Neural crest cell (in vitro differentiated cells): Measurements from ENCODE around the gene SLC27A5. TPM values are rescaled to one million over a fixed set of nuclear protein-coding genes. Genes with fewer than 3 reads are reported as not detected.

ENCODE experiments used
- DNase-seq: peaks from one replicate; pipeline ENCODE4 v3.0.0; 2021; ENCODE audit warnings: low read depth, mixed read lengths, low spot score
- H3K27ac Mint-ChIP-seq: one replicate; pipeline ENCODE4 v1.8.0; 2021; ENCODE audit warnings: mild to moderate bottlenecking, mixed read lengths; ENCODE audit not compliant: unreplicated experiment
- H3K27me3 Mint-ChIP-seq: 2 replicates; pipeline ENCODE4 v1.8.0; 2021; ENCODE audit warnings: low read depth, mild to moderate bottlenecking, mixed read lengths
- H3K36me3 Mint-ChIP-seq: 2 replicates; pipeline ENCODE4 v1.8.0; 2021; ENCODE audit warnings: low read depth, mild to moderate bottlenecking, mixed read lengths
- H3K4me1 Mint-ChIP-seq: 2 replicates; pipeline ENCODE4 v1.8.0; 2021; ENCODE audit warnings: mixed read lengths
- H3K4me3 Mint-ChIP-seq: one replicate; pipeline ENCODE4 v1.8.0; 2021; ENCODE audit warnings: mild to moderate bottlenecking, mixed read lengths
- H3K9me3 Mint-ChIP-seq: 2 replicates; pipeline ENCODE4 v1.8.0; 2021; ENCODE audit warnings: mixed read lengths
- CTCF ChIP-seq: fragments of 200-600 bp; sonication (generic); conservative IDR thresholded peaks from 2 replicates; pipeline ENCODE4 v1.5.0; 2021; ENCODE audit warnings: antibody characterized with exemption, mild to moderate bottlenecking
- total RNA-seq: library from RNA; stranded (reverse); gene quantifications from 2 replicates; pipeline ENCODE4 v1.2.1, GENCODE V29; 2021

SLC27A5 gene
- total RNA-seq, 1 donor from 2014 or later: 17.5 TPM

GRCh38 chr19:58558623-58559274 is 47.0 kb upstream of the SLC27A5 start:
- Mint-ChIP-seq H3K4me1 (peaks cover 58% of the 10 kb centered on the region), H3K27me3 (peaks cover 24% of the 10 kb centered on the region), H3K27ac (peak overlapping the region; percentile 99), H3K36me3 (peaks cover 25% of the 10 kb centered on the region), H3K9me3 (no peaks in the 10 kb centered on the region), H3K4me3 (peak overlapping the region; percentile 96)
- peak; percentile 100 for DNase-seq
- TF ChIP-seq CTCF: no peak

- Mint-ChIP-seq H3K4me3 (peak within 1 kb of the TSS; percentile 96), H3K27ac (peak within 1 kb of the TSS; percentile 99), H3K4me1 (peaks cover 59% of the 10 kb centered on the region), H3K27me3 (peaks cover 27% of the 10 kb centered on the region), H3K36me3 (peaks cover 25% of the 10 kb centered on the region), H3K9me3 (no peaks in the 10 kb centered on the region)
- DNase-seq: peak; percentile 57
- no peak for TF ChIP-seq CTCF
Measured at GRCh38 chr19:58558066-58558622, 46.4 kb upstream of the SLC27A5 start, which contains the start of gene UBE2M. UBE2M (minus strand) TSS chr19:58558611; CDS start chr19:58558381, 230 bp downstream.

GRCh38 chr19:58557221-58558065 is 45.7 kb upstream of the SLC27A5 start:
- peak overlapping the region; percentile 94 for H3K27ac Mint-ChIP-seq
- H3K36me3 Mint-ChIP-seq: peaks cover 29% of the 10 kb centered on the region
- H3K4me3 Mint-ChIP-seq: peak overlapping the region; percentile 94
- no peaks in the 10 kb centered on the region for H3K9me3 Mint-ChIP-seq
- H3K4me1 Mint-ChIP-seq: peaks cover 64% of the 10 kb centered on the region
- peaks cover 31% of the 10 kb centered on the region for H3K27me3 Mint-ChIP-seq
- no peak for DNase-seq
- TF ChIP-seq CTCF: no peak

- DNase-seq: no peak
- peaks cover 31% of the 10 kb centered on the region for H3K27me3 Mint-ChIP-seq
- peaks cover 34% of the 10 kb centered on the region for H3K36me3 Mint-ChIP-seq
- peak overlapping the region; percentile 87 for H3K27ac Mint-ChIP-seq
- H3K4me1 Mint-ChIP-seq: peaks cover 70% of the 10 kb centered on the region
- H3K9me3 Mint-ChIP-seq: no peaks in the 10 kb centered on the region
- H3K4me3 Mint-ChIP-seq: peak overlapping the region; percentile 94
- TF ChIP-seq CTCF: no peak
Measured at GRCh38 chr19:58556622-58557220, 44.9 kb upstream of the SLC27A5 start.

- Mint-ChIP-seq H3K36me3 (peaks cover 35% of the 10 kb centered on the region), H3K27me3 (peaks cover 31% of the 10 kb centered on the region)
Measured at GRCh38 chr19:58555920-58556621, 44.3 kb upstream of the SLC27A5 start.

More at GRCh38 chr19:58555920-58556621, 44.3 kb upstream of the SLC27A5 start:
- no peak for DNase-seq
- Mint-ChIP-seq H3K4me1 (peaks cover 72% of the 10 kb centered on the region), H3K4me3 (peak overlapping the region; percentile 94), H3K9me3 (no peaks in the 10 kb centered on the region), H3K27ac (peak overlapping the region; percentile 87)
- no peak for TF ChIP-seq CTCF
